ENCODE results near the gene DDX39B. TPM values are rescaled to one million over a fixed set of nuclear protein-coding genes. Genes with fewer than 3 reads are reported as not detected.
"Not testable (repeated sequence)": the region's sequence is repeated elsewhere in the genome, so short reads cannot be mapped to it uniquely, and the experiment has no call there.

The DDX39B gene
- total RNA-seq, 3 donors from 2014 or later (not counting 1 experiment from before 2014, with no cell fraction given) = 506 to 571 (median 534) TPM

DNA sequence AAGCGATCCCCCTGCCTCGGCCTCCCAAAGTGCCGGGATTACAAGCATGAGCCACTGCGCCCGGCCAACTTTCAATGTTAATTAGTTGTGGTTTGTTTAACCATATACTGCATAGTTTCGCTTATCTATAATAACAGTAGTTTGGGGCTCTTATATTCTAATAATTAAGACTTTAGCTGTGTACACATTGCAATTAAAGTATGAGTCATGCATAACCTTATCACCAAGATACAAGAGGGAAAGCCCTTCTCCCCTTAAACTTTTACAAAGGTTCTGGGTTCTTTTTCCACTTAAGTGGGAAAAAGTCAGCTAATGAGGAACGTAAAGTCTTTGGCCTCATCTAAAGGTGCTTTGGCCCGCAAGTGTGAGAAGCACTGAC, 16.3 kb downstream of the DDX39B start:
- TF ChIP-seq, protein P1, sequence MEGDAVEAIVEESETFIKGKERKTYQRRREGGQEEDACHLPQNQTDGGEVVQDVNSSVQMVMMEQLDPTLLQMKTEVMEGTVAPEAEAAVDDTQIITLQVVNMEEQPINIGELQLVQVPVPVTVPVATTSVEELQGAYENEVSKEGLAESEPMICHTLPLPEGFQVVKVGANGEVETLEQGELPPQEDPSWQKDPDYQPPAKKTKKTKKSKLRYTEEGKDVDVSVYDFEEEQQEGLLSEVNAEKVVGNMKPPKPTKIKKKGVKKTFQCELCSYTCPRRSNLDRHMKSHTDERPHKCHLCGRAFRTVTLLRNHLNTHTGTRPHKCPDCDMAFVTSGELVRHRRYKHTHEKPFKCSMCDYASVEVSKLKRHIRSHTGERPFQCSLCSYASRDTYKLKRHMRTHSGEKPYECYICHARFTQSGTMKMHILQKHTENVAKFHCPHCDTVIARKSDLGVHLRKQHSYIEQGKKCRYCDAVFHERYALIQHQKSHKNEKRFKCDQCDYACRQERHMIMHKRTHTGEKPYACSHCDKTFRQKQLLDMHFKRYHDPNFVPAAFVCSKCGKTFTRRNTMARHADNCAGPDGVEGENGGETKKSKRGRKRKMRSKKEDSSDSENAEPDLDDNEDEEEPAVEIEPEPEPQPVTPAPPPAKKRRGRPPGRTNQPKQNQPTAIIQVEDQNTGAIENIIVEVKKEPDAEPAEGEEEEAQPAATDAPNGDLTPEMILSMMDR (IDR thresholded peaks at IDR 0.05) = no peak
- no peaks in the 10 kb centered on the region for H3K4me1 ChIP-seq (ENCODE audit: control insufficient read depth, insufficient read depth, low read length)
- Mint-ChIP-seq H3K4me1 (peaks cover 1 to 6% of the 10 kb centered on the region in 2 donors), H3K27ac (no peak overlapping the region), H3K36me3 (peaks cover 3% of the 10 kb centered on the region), H3K27me3 (ENCODE audit: low read depth in 2 of 2) (no peaks in the 10 kb centered on the region), H3K4me3 (no peak overlapping the region), H3K9me3 (no peaks in the 10 kb centered on the region)
- no peaks in the 10 kb centered on the region for H3K9me3 ChIP-seq (ENCODE audit: control insufficient read depth, insufficient read depth, low read length)
- ATAC-seq = no peak
- peaks cover 11% of the 10 kb centered on the region for H3K36me3 ChIP-seq (ENCODE audit: control insufficient read depth, insufficient read depth, low read length)
- H3K27ac ChIP-seq (ENCODE audit: low read length) = no peak overlapping the region
- H3K4me3 ChIP-seq (ENCODE audit: low read length) = no peak overlapping the region
- 84% methylated on average over 7 of the region's 8 CpGs for WGBS (ENCODE audit: insufficient coverage)
- H3K27me3 ChIP-seq (ENCODE audit: control insufficient read depth, insufficient read depth, low read length) = no peaks in the 10 kb centered on the region
- intact Hi-C loops (cut with micrococcal nuclease) = no loop called here
- no peak for DNase-seq

- H3K4me1 ChIP-seq (ENCODE audit: control insufficient read depth, insufficient read depth, low read length) = no peaks in the 10 kb centered on the region
- intact Hi-C loops (cut with micrococcal nuclease) = no loop called here
These were observed 20.0 kb downstream of the DDX39B start for GRCh38 chr6:31521835-31522234.

GRCh38 chr6:31513456-31514165, 28.2 kb downstream of the DDX39B start:
- ATAC-seq (no peak), DNase-seq (no peak)
- intact Hi-C loops (cut with micrococcal nuclease) = no loop called here
- peaks cover 20% of the 10 kb centered on the region for H3K36me3 ChIP-seq (ENCODE audit: control insufficient read depth, insufficient read depth, low read length)
- H3K4me3 ChIP-seq (ENCODE audit: low read length) = no peak overlapping the region
- WGBS (ENCODE audit: insufficient coverage) = 96% methylated on average over 4 of the region's 5 CpGs
- TF ChIP-seq, protein P1 (IDR thresholded peaks at IDR 0.05) = no peak
- H3K9me3 ChIP-seq (ENCODE audit: control insufficient read depth, insufficient read depth, low read length) = no peaks in the 10 kb centered on the region
- H3K4me1 Mint-ChIP-seq = no peaks in the 10 kb centered on the region
- H3K36me3 Mint-ChIP-seq = no peaks in the 10 kb centered on the region
- H3K27ac ChIP-seq (ENCODE audit: low read length) = no peak overlapping the region
- no peaks in the 10 kb centered on the region for H3K27me3 Mint-ChIP-seq (ENCODE audit: low read depth in 2 of 2)
- no peaks in the 10 kb centered on the region for H3K9me3 Mint-ChIP-seq
- H3K27me3 ChIP-seq (ENCODE audit: control insufficient read depth, insufficient read depth, low read length) = peaks cover 2% of the 10 kb centered on the region
- no peak overlapping the region for H3K4me3 Mint-ChIP-seq
- H3K27ac Mint-ChIP-seq = peak overlapping the region in 1 of 2 donors; percentile 25
- H3K4me1 ChIP-seq (ENCODE audit: control insufficient read depth, insufficient read depth, low read length) = no peaks in the 10 kb centered on the region

More at GRCh38 chr6:31521835-31522234, 20.0 kb downstream of the DDX39B start:
- Mint-ChIP-seq H3K36me3 (no peaks in the 10 kb centered on the region), H3K9me3 (no peaks in the 10 kb centered on the region), H3K4me3 (no peak overlapping the region), H3K4me1 (no peaks in the 10 kb centered on the region), H3K27ac (no peak overlapping the region), H3K27me3 (ENCODE audit: low read depth in 2 of 2) (no peaks in the 10 kb centered on the region)
- TF ChIP-seq, protein P1 (IDR thresholded peaks at IDR 0.05) = no peak
- Histone ChIP-seq H3K9me3 (ENCODE audit: control insufficient read depth, insufficient read depth, low read length) (no peaks in the 10 kb centered on the region), H3K36me3 (ENCODE audit: control insufficient read depth, insufficient read depth, low read length) (no peaks in the 10 kb centered on the region), H3K27me3 (ENCODE audit: control insufficient read depth, insufficient read depth, low read length) (peaks cover 4% of the 10 kb centered on the region), H3K4me3 (ENCODE audit: low read length) (no peak overlapping the region), H3K27ac (ENCODE audit: low read length) (no peak overlapping the region)
- ATAC-seq = no peak
- DNase-seq = no peak
- WGBS (ENCODE audit: insufficient coverage) = 86% methylated on average over 3 of the region's 3 CpGs

DNA sequence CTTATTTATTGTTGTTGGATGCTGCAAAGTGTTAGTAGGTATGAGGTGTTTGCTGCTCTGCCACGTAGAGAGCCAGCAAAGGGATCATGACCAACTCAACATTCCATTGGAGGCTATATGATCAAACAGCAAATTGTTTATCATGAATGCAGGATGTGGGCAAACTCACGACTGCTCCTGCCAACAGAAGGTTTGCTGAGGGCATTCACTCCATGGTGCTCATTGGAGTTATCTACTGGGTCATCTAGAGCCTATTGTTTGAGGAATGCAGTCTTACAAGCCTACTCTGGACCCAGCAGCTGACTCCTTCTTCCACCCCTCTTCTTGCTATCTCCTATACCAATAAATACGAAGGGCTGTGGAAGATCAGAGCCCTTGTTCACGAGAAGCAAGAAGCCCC, 31.8 kb downstream of the DDX39B start:
- no peaks in the 10 kb centered on the region for H3K36me3 Mint-ChIP-seq
- Histone ChIP-seq H3K4me3 (ENCODE audit: low read length) (no peak overlapping the region), H3K27me3 (ENCODE audit: control insufficient read depth, insufficient read depth, low read length) (no peaks in the 10 kb centered on the region), H3K27ac (ENCODE audit: low read length) (no peak overlapping the region), H3K9me3 (ENCODE audit: control insufficient read depth, insufficient read depth, low read length) (no peaks in the 10 kb centered on the region), H3K4me1 (ENCODE audit: control insufficient read depth, insufficient read depth, low read length) (no peaks in the 10 kb centered on the region), H3K36me3 (ENCODE audit: control insufficient read depth, insufficient read depth, low read length) (peaks cover 53% of the 10 kb centered on the region)
- intact Hi-C loops (cut with micrococcal nuclease) = no loop called here
- no peak overlapping the region for H3K4me3 Mint-ChIP-seq
- WGBS (ENCODE audit: insufficient coverage) = 86% methylated on average over 4 of the region's 4 CpGs
- no peaks in the 10 kb centered on the region for H3K27me3 Mint-ChIP-seq (ENCODE audit: low read depth in 2 of 2)
- H3K27ac Mint-ChIP-seq = no peak overlapping the region
- peaks cover 0 to 9% of the 10 kb centered on the region in 2 donors for H3K4me1 Mint-ChIP-seq
- TF ChIP-seq, protein P1 (IDR thresholded peaks at IDR 0.05) = no peak
- ATAC-seq (no peak), DNase-seq (no peak)
- H3K9me3 Mint-ChIP-seq = no peaks in the 10 kb centered on the region

- ATAC-seq; H3K9me3 ChIP-seq (ENCODE audit: control insufficient read depth, insufficient read depth, low read length); H3K4me1 ChIP-seq (ENCODE audit: control insufficient read depth, insufficient read depth, low read length); H3K27ac ChIP-seq (ENCODE audit: low read length); H3K27me3 ChIP-seq (ENCODE audit: control insufficient read depth, insufficient read depth, low read length); H3K36me3 Mint-ChIP-seq; DNase-seq; H3K4me3 Mint-ChIP-seq; intact Hi-C loops (cut with micrococcal nuclease); H3K27me3 Mint-ChIP-seq (ENCODE audit: low read depth in 2 of 2); H3K4me3 ChIP-seq (ENCODE audit: low read length); H3K9me3 Mint-ChIP-seq: not testable (repeated sequence)
- H3K4me1 Mint-ChIP-seq = peaks cover 0 to 13% of the 10 kb centered on the region in 2 donors
- 50% methylated on average over 2 of the region's 2 CpGs for WGBS (ENCODE audit: insufficient coverage)
- H3K36me3 ChIP-seq (ENCODE audit: control insufficient read depth, insufficient read depth, low read length) = peaks cover 53% of the 10 kb centered on the region
- peak overlapping the region in 1 of 2 donors; percentile 64 for H3K27ac Mint-ChIP-seq
These were observed 32.8 kb downstream of the DDX39B start for GRCh38 chr6:31509036-31509435.
